ENCODE data around the gene THOC6.

DNA sequence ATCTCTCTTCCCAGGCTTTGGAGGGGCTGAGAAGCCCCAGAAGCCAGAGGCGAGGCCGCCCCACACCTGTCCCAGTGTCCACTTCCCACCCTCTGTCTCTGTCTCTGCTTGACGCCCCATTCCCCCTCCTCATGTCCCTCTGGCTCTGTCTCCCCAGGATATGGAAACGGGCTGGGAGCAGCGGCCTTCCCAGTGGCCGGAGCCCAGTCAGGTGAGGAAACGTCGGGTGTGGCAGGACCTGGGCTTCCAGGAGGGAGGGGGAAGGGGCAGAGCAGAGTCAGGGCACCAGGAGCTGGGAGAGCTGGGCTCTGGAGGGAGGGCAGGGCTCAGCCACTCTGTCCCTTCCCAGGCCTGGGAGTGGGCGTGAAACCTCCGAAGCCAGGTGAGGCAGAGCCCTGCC is 32.9 kb upstream of the THOC6 start:
- TF ChIP-seq, protein P1, sequence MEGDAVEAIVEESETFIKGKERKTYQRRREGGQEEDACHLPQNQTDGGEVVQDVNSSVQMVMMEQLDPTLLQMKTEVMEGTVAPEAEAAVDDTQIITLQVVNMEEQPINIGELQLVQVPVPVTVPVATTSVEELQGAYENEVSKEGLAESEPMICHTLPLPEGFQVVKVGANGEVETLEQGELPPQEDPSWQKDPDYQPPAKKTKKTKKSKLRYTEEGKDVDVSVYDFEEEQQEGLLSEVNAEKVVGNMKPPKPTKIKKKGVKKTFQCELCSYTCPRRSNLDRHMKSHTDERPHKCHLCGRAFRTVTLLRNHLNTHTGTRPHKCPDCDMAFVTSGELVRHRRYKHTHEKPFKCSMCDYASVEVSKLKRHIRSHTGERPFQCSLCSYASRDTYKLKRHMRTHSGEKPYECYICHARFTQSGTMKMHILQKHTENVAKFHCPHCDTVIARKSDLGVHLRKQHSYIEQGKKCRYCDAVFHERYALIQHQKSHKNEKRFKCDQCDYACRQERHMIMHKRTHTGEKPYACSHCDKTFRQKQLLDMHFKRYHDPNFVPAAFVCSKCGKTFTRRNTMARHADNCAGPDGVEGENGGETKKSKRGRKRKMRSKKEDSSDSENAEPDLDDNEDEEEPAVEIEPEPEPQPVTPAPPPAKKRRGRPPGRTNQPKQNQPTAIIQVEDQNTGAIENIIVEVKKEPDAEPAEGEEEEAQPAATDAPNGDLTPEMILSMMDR (IDR thresholded peaks at IDR 0.05), result no peak
- TF ChIP-seq EZH2 (IDR thresholded peaks at IDR 0.05) (no peak), EZH2phosphoT487 (IDR thresholded peaks at IDR 0.05) (no peak)

All from neural progenitor cell (in vitro differentiated cells).